Limb (tissue), 2 donors: ENCODE results near the gene PKHD1.

Experiments used
- DNase-seq, 2 donors: peaks; one replicate each; pipeline ENCODE4 v3.0.0-alpha.2; 2016; ENCODE audit errors: extremely low spot score in 2 of 2

The PKHD1 gene, protein sequence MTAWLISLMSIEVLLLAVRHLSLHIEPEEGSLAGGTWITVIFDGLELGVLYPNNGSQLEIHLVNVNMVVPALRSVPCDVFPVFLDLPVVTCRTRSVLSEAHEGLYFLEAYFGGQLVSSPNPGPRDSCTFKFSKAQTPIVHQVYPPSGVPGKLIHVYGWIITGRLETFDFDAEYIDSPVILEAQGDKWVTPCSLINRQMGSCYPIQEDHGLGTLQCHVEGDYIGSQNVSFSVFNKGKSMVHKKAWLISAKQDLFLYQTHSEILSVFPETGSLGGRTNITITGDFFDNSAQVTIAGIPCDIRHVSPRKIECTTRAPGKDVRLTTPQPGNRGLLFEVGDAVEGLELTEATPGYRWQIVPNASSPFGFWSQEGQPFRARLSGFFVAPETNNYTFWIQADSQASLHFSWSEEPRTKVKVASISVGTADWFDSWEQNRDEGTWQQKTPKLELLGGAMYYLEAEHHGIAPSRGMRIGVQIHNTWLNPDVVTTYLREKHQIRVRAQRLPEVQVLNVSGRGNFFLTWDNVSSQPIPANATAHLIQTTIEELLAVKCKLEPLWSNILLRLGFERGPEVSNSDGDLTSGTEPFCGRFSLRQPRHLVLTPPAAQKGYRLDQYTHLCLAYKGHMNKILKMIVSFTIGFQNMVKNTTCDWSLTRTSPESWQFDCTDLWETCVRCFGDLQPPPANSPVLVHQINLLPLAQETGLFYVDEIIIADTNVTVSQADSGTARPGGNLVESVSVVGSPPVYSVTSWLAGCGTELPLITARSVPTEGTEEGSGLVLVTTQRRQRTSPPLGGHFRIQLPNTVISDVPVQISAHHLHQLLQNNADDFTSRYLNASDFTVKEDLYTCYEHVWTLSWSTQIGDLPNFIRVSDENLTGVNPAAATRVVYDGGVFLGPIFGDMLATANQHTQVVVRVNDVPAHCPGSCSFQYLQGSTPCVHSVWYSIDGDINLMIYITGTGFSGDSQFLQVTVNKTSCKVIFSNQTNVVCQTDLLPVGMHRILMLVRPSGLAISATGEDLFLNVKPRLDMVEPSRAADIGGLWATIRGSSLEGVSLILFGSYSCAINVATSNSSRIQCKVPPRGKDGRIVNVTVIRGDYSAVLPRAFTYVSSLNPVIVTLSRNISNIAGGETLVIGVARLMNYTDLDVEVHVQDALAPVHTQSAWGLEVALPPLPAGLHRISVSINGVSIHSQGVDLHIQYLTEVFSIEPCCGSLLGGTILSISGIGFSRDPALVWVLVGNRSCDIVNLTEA (N-terminal part only)

DNA sequence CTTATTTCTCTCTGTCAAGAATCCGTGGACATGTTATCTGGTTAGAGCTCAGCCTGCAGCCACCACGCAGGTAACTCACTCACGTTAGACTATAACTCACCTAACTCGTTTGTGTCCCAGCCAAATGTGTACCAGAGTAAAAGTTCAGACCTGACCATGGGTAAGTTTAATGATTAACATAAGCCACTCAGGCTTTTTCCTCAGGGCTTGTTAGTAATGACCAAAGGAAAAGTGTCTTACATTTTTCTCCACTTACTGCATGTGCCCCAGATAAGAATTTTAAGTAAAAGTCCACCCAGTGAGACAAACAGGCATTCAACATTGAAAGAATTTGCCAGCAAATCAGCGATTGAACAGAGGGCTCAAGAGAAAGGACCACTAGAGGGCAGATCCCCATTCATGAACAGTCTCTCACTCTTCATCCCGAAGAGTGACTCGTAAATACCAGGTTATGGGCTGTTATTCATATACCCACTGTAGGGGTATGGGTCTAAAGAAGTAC is at the start of gene PKHD1:
Gene PKHD1 (minus strand): TSS at position 116 of the 502 bp plus-strand sequence. CDS start 2,680 bp downstream, outside the sequence.
- no peak for DNase-seq

DNA sequence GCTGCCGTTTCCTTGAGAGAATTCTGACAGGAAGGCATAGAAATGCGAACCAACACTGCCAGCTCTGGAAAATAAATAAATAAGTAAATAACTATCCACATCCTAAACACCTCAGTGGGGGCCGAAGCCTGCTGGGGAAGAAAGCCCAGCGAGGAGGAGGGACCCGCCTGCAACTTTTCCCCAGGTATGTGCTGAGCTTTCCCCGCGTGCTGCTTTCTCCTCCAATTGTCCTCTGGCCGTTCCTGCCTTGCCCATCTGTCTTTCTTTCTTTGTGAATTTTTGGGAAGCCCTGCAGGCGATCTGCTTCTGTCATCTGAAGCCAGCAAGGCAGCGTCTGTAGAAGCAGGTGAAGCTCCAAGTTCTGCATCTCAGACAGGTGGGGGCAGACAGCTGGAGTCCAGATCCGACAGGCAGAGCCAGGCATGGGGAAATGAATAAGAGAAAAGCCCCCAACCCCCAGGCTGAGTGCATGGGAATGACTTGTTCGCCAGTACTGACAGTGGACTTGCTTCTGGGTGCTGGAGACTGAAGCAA is 49.6 kb upstream of the PKHD1 start:
- DNase-seq: no peak

DNA sequence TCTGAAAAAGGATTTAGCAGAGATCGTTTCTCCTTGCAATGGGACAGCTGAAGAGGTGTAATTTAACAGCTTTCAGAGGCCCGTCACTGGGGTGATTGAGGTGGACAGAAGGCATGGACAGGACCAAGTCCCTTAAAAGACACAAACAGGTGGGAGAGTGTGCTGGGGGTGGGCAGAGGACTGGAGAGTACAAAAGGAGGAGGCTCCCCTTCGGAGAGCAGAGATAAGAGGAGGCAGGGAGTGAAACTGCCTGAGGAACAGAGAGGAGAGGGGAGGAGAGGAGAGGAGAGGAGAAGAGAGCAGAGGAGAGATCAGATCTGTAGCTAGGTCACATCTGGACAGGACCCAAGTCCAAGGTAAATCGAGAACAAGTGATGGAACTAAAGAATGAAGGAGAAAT is 48.6 kb upstream of the PKHD1 start:
- no peak for DNase-seq

DNA sequence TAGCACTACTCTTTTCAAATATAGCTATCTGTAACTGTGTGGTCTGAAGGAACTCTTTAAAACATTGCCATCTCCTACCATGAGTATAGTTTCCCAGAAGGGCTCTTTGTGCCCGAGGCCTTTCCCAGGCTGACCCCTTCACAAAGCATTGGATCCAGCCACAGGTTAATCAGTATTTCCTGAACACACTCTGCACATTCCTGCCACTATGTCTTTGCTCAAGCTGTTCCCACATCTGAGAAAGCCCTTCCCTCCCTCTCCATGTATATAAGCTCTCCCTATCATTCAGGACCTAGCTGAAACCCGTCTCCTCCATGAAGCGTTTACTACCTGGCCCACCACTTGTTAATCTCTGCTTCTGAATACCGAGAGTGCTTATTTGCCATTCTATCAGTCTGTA is 47.8 kb upstream of the PKHD1 start:
- no peak for DNase-seq

DNA sequence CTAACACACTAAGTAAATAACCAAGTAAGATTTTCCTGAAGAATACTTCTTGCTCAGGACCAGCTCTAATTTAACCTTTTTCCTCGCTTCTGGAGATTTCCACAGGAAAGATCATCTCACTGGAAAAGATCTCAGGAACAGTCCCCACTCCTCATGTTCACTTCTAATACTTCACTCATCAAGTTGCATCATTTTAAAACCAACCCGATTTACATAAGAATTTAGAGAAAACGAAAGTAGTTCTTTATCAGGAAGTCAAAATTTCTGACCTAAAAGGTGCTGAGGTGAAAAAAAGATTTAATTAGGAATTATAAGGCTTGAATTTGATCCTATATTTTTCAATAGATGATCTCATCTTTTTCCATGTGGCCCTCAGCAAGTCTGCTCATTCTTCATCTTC is 46.6 kb upstream of the PKHD1 start:
- DNase-seq: no peak

DNA sequence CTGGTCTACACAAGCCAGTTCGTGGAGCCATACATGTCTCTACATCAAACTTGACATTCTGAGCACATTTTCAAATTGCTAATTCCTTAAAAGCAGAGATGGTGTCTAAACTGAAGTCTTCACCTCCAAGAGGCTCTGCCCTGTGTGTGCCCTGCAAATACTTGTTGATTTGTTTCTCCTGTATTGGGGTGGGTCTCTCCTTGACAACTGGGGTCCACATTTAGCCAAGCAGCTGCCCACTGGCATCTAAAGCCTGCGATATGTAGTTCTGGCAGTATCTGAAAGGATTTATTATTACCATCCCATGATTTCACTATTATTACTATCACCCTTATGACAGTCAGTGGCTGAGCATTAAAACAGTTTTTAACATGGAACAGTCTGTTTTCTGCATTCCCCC is 45.9 kb upstream of the PKHD1 start:
- DNase-seq: no peak

DNA sequence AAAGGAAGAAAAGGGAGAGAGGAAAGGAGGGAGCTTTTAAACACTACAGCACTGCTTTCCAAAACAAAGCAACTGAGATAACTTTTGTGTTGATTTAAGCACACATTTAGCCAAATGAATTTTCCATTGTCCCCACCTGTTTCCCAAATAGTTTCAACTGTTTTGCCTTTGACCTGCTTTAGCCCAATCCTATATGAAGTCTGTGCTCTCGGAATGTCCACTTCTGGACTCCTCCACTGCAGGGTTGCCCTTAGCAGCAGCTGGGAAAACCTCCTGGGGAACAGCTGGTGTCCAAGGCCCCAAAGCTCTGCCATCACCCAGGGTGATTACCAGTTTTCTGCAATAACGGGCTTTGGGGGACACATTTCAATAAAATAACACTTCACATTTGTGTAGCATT is 44.9 kb upstream of the PKHD1 start:
- DNase-seq: no peak

DNA sequence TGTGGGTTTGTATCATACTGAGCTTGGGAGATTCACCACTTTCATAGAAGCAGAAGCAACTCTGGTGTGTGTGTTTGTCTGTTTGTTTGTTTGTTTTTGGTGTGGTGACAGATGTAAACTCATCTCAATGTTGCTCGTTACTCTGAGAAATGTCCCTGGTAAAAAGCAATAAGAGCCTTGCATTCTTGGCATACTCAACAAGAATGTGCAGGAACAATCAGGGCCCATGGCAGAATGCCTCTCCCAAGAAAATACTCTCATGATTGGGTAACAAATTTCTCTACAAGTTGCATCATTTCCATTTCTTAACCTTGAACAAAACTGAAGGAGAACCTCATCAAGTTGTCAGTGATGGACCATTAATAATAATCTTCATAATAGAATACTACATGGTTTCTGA is 43.0 kb upstream of the PKHD1 start:
- DNase-seq: no peak

DNA sequence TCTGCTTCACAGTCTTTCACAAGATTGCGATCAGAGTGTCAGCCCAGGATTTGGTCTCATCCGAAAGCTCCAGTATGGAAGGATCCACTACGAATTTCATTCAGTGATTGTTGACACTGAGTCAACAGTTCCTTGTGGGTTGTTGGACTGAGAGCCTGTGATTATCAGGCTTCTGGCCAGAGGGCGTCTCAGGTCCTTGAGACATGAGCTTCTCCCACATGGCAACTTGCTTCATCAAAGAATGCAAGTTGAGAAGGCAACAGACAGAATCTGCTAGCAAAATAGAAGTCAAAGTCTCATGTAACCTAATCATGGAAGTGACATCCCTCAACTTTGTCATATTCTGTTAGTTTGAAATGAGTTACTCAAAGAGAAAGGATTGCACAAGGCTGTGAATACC is 40.5 kb upstream of the PKHD1 start:
- DNase-seq: no peak

DNA sequence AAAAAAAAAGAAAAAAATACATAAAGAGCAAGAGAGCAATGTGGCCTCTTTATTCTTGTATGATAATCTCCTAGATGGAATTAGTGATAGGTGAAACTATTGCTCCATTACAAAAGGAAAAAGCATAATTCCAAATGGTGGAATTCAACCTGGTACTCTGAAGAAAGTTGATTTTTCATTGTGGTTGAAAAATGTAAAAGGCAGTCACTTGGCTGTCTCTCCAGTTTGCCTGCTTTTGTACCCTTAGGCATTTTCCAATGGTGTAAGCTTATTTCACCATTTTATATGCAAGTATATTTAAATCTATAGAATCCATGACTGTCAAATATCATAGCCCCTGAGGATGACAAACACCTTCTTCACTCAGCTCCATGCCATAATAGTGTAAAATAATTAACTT is 38.8 kb upstream of the PKHD1 start:
- no peak for DNase-seq

DNA sequence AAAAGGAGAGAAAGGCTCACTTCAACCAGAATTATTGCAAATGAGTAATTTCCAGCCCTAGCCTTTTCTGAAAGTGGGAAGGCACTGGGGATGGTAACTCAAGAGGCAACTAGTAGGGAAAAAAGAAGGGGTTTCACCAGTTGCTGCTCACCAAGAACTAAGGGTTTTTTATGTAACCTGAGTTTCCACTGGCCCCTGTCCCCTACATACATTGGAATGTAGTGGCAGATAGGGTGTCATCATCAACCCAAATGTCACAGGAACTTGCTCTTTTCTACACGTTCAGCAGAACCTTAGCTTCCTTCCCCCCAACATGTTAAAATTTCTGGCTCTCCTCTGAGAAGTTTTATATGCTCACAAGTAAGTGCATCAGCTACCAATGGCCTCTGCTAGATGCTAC is 38.2 kb upstream of the PKHD1 start:
- DNase-seq: no peak

DNA sequence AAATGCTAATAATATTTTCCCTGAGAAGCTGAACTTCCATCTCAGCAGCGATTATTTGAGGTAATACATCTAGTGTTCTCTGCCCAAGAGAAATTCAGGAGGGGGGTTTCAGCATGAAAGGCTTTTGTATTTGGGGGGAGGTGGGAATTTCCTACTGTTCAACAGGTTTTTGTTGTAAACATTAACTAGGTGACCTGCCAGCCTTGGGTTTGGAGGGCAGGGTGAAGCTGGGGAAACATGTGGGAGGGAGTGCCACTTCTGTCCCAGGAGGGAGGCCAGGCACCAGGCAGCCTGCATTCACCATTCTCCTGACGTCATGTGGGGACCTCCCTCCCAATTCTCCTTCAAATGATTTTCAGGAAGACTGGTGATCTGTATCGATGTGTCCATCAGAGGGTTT is 37.7 kb upstream of the PKHD1 start:
- DNase-seq: no peak

DNA sequence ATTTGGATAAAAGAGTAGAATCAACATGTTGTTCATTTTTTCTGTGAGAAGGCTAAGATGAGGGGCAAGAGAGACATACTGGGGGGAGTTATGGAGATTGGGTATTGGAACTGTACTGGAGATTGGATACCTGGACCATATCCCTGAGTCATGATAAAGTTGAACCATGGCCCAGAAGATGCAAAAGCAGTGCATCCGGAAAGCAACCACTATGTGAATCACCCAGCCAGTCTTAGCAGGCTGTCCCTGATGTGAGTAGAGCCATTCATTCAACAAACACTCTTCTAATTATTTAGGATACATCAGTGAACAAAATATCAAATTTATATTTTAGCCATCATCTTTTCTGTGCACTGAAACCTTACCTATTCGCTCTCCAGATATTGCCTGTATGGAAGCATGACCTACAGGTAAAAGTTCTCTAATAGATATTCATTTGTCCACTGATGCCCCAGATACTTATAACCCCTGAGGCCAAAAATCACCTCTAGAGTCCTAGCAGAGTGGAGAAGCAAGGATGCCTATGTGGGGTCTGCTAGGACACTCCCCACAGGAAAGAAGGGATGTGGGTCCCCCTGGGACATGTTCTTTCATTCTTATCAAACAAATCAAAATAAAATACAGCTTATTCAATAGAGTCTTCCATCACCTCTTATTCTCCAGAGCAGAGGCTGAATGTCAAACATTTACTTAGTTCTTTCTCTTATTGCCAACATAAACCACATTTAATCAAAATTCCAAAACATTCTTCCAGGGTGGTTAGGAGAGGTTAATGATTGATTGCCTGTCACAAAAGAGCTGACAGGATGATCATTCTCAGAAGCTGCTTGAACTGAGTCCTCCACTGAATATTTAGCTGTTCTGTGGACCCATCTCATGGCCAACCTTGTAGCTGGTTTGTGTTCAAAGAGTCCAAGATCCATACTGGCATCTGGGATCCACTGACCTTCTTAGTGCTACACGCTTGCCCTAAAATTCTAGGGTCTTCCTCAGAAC is 37.0 kb upstream of the PKHD1 start:
- no peak for DNase-seq

DNA sequence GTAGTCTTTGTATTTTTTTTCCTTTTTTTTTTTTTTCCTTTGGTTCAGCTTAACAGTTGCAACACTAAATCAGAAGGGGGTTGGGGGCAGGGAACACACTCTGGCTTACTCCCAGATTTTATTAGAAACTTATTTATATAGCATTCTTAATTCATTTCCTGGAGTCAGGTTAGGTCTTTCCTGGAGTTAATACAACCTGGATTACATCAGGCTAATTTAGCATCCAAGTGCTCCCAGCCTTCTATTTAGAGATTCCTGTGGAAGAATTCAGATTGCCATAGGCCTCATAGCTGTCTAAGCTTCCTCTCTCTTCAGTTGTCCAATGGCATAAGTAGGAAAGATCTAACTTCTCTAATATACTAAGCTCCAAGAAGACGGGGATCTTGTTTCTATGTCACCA is 35.8 kb upstream of the PKHD1 start:
- no peak for DNase-seq

DNA sequence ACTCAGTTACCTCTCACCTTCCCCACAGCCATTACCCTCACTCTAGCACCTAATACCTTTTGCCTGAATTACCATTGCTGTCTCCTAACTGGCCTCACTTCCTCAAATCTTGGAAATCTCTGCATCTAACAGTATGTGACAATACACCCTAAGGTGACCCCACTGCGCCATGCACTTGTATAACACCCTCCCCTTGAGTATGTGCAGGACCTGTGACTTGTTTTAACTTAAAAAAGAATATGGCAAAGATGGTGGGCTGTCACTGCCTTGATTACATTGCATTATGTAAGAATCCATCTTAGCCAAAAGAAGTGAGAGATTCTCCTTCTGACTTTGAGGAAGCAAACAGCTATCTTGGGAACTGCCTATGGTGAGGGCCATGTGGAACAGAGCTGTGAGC is 29.9 kb upstream of the PKHD1 start:
- DNase-seq: no peak

DNA sequence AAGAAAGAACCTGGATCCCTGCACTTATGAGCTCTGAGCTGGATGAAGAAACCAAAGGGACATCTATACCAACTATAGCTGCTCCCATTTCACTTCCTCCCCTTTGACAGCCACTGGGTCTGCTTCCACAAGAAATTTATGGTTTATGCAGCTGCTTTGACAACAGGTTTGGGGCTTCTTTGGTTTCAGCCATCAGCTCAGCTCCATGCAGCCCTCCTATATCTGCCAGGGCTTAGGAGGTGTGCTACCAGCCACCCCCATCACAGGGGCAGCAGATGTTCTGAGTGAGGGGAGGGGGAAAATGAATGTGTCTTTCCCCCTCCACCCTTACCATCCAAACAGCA is 29.2 kb upstream of the PKHD1 start:
- no peak for DNase-seq

DNA sequence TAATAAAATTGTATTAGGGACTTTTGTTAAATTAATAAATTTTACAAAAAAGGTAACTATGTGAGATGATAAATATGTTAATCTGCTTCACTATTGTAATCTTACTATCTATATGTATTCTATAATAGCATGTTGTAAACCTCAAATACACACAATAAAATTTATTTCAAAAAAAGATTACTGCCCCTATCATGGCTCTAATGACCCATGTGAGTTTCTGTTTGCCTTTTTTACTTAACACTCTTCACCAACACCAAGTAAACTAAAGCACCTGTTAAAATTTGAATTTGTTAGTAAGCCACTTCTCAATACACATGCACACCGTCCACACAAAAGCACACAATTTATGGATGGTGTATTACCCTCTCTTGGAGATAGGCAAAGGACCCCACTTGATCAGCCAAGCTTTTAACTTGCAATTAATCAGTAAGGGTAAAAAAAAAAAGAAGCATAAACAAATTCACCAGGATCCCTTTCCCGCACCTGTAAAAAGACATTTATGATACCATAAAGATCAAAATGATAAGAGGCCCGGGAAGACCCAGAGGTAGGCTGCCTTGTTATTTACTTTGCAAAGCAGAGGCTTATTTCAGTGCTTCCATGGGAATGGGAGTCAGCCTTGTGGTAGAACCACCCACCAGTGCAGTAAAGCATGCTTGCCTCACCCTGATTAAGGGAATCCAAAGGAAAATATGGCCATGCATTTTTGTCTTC is 28.6 kb upstream of the PKHD1 start:
- DNase-seq: no peak

DNA sequence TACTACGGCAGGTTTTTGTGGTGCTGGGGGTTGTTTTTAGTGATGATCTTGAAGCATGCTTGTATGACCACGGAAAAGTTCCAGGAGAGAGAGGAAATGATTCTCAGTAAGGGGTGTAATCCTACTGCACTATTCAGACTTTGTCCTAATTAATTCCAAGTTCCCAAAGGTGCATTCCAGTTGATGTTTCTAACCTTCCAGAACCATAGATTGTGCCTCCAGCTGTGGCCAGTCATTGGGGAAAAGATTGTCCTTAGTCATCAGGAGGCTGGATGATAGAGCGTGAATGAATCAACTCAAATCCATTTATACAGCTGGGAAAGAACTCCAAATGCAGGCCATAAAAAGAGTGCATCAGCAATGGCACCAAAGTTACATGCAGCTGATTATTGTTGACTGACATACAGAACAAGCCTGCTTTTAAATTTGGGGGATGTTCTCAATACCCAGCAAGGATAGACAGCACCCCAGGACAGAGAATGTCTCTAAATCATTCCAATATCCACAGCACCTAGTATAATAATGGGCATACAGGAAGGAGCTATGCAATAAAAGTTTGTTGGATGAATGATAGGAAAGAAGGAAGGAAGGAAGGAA is 27.8 kb upstream of the PKHD1 start:
- DNase-seq: no peak

DNA sequence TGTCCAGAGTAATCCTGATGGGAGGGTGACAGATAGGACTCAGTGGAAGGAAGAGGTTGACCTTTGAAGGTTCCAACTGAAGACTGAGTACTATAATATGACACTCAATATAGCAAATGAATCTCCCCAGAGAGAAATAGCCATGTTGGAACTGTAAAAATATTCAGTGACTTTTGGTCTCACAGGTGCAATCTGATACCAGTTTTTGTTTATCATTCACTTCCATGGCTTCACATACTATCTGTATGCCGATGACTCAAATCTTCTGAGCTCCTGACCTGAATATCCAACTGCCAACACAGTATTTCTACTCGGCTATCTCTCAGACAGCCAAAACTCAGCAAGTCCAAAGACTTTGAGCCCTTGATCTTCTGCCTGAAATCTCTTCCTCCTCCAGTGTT is 21.8 kb upstream of the PKHD1 start:
- DNase-seq: no peak
